Choroid plexus epithelial cell (primary cell): Measurements from ENCODE around the gene ARL1.

ENCODE experiments used
- DNase-seq: peaks from one replicate; pipeline ENCODE4 v3.0.0-alpha.2; 2010; ENCODE audit warnings: low read depth
- H3K4me3 ChIP-seq: 2 replicates; pipeline ENCODE4 v1.5.1; 2011; ENCODE audit warnings: low read depth, mild to moderate bottlenecking, control low read depth, low read length, moderate library complexity
- TF ChIP-seq, protein P1 (sequence below): conservative IDR thresholded peaks from 2 replicates; pipeline ENCODE4 v1.5.1; 2011; ENCODE audit warnings: low read depth, mild to moderate bottlenecking, control low read depth, inconsistent platforms, low read length, moderate library complexity

Gene ARL1

GRCh38 chr12:101407436-101408345 lies at the start of gene ARL1:
TSS of gene ARL1 (minus strand) at chr12:101407772. CDS start at chr12:101407645, 127 bp downstream.
- TF ChIP-seq, protein P1, sequence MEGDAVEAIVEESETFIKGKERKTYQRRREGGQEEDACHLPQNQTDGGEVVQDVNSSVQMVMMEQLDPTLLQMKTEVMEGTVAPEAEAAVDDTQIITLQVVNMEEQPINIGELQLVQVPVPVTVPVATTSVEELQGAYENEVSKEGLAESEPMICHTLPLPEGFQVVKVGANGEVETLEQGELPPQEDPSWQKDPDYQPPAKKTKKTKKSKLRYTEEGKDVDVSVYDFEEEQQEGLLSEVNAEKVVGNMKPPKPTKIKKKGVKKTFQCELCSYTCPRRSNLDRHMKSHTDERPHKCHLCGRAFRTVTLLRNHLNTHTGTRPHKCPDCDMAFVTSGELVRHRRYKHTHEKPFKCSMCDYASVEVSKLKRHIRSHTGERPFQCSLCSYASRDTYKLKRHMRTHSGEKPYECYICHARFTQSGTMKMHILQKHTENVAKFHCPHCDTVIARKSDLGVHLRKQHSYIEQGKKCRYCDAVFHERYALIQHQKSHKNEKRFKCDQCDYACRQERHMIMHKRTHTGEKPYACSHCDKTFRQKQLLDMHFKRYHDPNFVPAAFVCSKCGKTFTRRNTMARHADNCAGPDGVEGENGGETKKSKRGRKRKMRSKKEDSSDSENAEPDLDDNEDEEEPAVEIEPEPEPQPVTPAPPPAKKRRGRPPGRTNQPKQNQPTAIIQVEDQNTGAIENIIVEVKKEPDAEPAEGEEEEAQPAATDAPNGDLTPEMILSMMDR: no peak
- peak within 1 kb of the TSS; percentile 94 for H3K4me3 ChIP-seq
- DNase-seq: peak; percentile 93

- H3K4me3 ChIP-seq: no peak overlapping the region
- DNase-seq: no peak
- TF ChIP-seq, protein P1: no peak
These were observed 48.1 kb upstream of the ARL1 start for GRCh38 chr12:101455685-101456084.

DNA sequence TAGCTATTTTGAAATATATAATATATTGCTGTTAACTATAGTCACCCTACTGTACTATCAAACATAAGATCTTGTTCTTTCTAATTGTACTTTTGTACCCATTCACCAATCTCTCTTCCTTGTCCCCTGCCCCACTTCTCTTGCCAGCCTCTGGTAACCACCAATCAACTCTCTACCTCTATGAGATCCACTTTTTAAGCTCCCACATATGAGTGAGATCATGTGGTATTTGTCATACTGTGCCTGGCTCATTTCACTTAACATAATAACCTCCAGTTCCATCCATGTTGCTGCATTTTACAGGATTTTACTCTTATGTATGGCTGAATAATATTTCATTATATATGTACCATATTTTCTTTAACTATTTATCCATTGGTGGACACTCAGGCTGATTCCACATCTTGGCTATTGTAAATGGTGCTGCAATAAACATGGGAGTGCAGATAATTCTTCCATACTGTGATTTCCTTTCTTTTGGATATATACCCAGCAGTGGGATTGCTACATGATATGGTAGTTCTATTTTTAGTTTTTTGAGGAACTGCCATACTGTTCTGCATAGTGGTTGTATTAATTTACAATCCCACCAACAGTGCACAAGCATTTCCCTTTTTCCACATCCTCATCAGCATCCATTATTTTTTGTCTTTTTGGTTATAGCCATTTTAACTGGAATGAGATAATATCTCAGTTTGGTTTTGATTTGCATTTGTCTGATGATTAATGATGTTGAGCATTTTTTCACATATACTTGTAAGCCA lies 34.1 kb upstream of the ARL1 start:
- no peak overlapping the region for H3K4me3 ChIP-seq
- TF ChIP-seq, protein P1: no peak
- DNase-seq: no peak

- H3K4me3 ChIP-seq: no peak overlapping the region
- TF ChIP-seq, protein P1: no peak
- no peak for DNase-seq
These were observed 31.7 kb upstream of the ARL1 start for GRCh38 chr12:101439236-101439635.

DNA sequence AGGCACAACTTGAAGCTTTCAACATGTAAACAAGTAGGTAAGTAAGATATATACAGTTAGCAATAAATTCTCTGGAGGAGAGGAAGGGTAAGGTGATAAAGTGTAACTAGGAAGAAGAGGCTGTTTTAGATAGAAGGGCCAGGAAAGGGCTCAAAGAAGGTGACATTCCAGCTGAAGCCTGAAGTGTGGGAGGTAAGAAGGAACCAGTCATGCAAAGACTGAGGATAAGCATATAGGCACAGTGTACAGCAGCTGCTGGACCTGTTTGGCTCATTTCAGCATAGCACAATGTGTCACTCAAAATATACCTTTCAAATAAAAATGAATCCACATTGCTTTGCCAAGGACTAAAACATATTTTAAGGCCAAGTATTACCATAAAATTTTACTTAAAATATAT lies 28.6 kb upstream of the ARL1 start:
- no peak overlapping the region for H3K4me3 ChIP-seq
- DNase-seq: no peak
- TF ChIP-seq, protein P1: no peak

GRCh38 chr12:101430456-101430855 lies 22.9 kb upstream of the ARL1 start:
- TF ChIP-seq, protein P1: no peak
- no peak for DNase-seq
- H3K4me3 ChIP-seq: no peak overlapping the region
